IMR-90 (cell line): Measurements from ENCODE around the gene CPSF4. TPM values are rescaled to one million over a fixed set of nuclear protein-coding genes. Genes with fewer than 3 reads are reported as not detected.

Experiments
- ATAC-seq: fragments of 200-7000 bp; cut with Tn5 transposase; 2 replicates; pipeline ENCODE4 v1.9.1; 2020; ENCODE audit warnings: low read depth, mild to moderate bottlenecking, moderate library complexity
- BruUV-seq: library from RNA; stranded (reverse); fragments of 400-500 nt; replicated peaks from 2 replicates; lab custom pipeline; 2021; lab: Mats Ljungman, UMichigan
- CTCF ChIA-PET: fragments of 300-600 bp; formaldehyde crosslinking; extraction: SDS; loops from one replicate; lab custom pipeline; 2021; ENCODE audit warnings: antibody characterized with exemption; lab: Yijun Ruan, JAX
- POLR2A ChIA-PET: fragments of 300-600 bp; sonication (Branson Sonifier 250); formaldehyde crosslinking; loops from one replicate; lab custom pipeline; 2022; ENCODE audit warnings: antibody characterized with exemption; ENCODE audit not compliant: unreplicated experiment; lab: Charles Lee
- DNase-seq: peaks from one replicate; pipeline ENCODE4 v3.0.0; 2013
- H2AFZ ChIP-seq: replicated peaks from 2 replicates; pipeline ENCODE3; 2013; ENCODE audit warnings: low read length, mild to moderate bottlenecking; ENCODE audit not compliant: poor library complexity
- H2AK5ac ChIP-seq: 2 replicates; pipeline ENCODE4 v1.6.1; 2013; ENCODE audit warnings: low read depth, low read length, inconsistent platforms
- H2AK9ac ChIP-seq: replicated peaks from 2 replicates; pipeline ENCODE3; 2013; ENCODE audit warnings: mild to moderate bottlenecking, low read depth, low read length, moderate library complexity; ENCODE audit not compliant: poor library complexity
- H2BK120ac ChIP-seq: 2 replicates; pipeline ENCODE4 v1.6.1; 2013; ENCODE audit warnings: low read depth, low read length, inconsistent platforms
- H2BK15ac ChIP-seq: 3 replicates; pipeline ENCODE4 v1.6.1; 2013; ENCODE audit warnings: low read depth, low read length, inconsistent platforms
- H2BK20ac ChIP-seq: 2 replicates; pipeline ENCODE4 v1.6.1; 2013; ENCODE audit warnings: low read depth, mild to moderate bottlenecking, inconsistent platforms, low read length, moderate library complexity
- H2BK5ac ChIP-seq: 2 replicates; pipeline ENCODE4 v1.6.1; 2013; ENCODE audit warnings: mild to moderate bottlenecking, low read depth, low read length, inconsistent platforms; ENCODE audit not compliant: poor library complexity, severe bottlenecking
- H3K14ac ChIP-seq: replicated peaks from 2 replicates; pipeline ENCODE4 v1.6.1; 2013; ENCODE audit warnings: low read depth, low read length, inconsistent platforms
- H3K18ac ChIP-seq: 2 replicates; pipeline ENCODE4 v1.6.1; 2013; ENCODE audit warnings: low read depth, low read length, control low read depth
- H3K23ac ChIP-seq: 2 replicates; pipeline ENCODE4 v1.6.1; 2013; ENCODE audit warnings: low read depth, low read length, inconsistent platforms
- H3K27ac ChIP-seq: 2 replicates; pipeline ENCODE4 v1.5.1; 2013; ENCODE audit warnings: mild to moderate bottlenecking, control low read depth, low read length; ENCODE audit not compliant: insufficient read depth
- H3K27me3 ChIP-seq: 2 replicates; pipeline ENCODE4 v1.6.1; 2013; ENCODE audit warnings: low read length; ENCODE audit not compliant: control insufficient read depth, insufficient read depth
- H3K36me3 ChIP-seq: 2 replicates; pipeline ENCODE4 v1.6.1; 2013; ENCODE audit warnings: low read length, mixed read lengths; ENCODE audit not compliant: control insufficient read depth, insufficient read depth
- H3K4ac ChIP-seq: 2 replicates; pipeline ENCODE4 v1.6.1; 2013; ENCODE audit warnings: low read depth, low read length, inconsistent platforms
- H3K4me1 ChIP-seq: 2 replicates; pipeline ENCODE4 v1.6.1; 2013; ENCODE audit warnings: low read length, mixed read lengths; ENCODE audit not compliant: control insufficient read depth, insufficient read depth
- H3K4me2 ChIP-seq: 2 replicates; pipeline ENCODE4 v1.6.1; 2013; ENCODE audit warnings: low read depth, mild to moderate bottlenecking, control low read depth, low read length, moderate library complexity
- H3K4me3 ChIP-seq: 2 replicates; pipeline ENCODE4 v1.5.1; 2013; ENCODE audit warnings: low read depth, mild to moderate bottlenecking, control low read depth, low read length, moderate library complexity; ENCODE audit not compliant: insufficient read depth
- H3K56ac ChIP-seq: 2 replicates; pipeline ENCODE4 v1.6.1; 2013; ENCODE audit warnings: low read length, inconsistent platforms; ENCODE audit not compliant: insufficient read depth; ENCODE audit errors: extremely low read depth
- H3K79me1 ChIP-seq, 2 experiments: 2 replicates each; pipeline ENCODE4 v1.6.1; 2013; ENCODE audit warnings: low read length in 2 of 2, inconsistent platforms in 1 of 2, low read depth in 1 of 2
- H3K9ac ChIP-seq: 2 replicates; pipeline ENCODE4 v1.6.1; 2013; ENCODE audit warnings: low read depth, low read length, control low read depth
- H3K9me1 ChIP-seq: 2 replicates; pipeline ENCODE4 v1.6.1; 2013; ENCODE audit warnings: low read length, inconsistent platforms; ENCODE audit not compliant: insufficient read depth
- H3K9me3 ChIP-seq: 2 replicates; pipeline ENCODE4 v1.6.1; 2013; ENCODE audit warnings: low read length; ENCODE audit not compliant: control insufficient read depth, insufficient read depth
- H4K20me1 ChIP-seq: 2 replicates; pipeline ENCODE4 v1.6.1; 2013; ENCODE audit warnings: low read length, inconsistent platforms; ENCODE audit not compliant: insufficient read depth
- H4K5ac ChIP-seq: 2 replicates; pipeline ENCODE4 v1.6.1; 2013; ENCODE audit warnings: mild to moderate bottlenecking, low read depth, low read length, control low read depth
- H4K8ac ChIP-seq, 2 experiments: 2 replicates each; pipeline ENCODE4 v1.6.1; 2013; ENCODE audit warnings: low read depth in 2 of 2, low read length in 2 of 2, control low read depth in 1 of 2, inconsistent platforms in 1 of 2
- H4K91ac ChIP-seq: 2 replicates; pipeline ENCODE4 v1.6.1; 2013; ENCODE audit warnings: low read depth, low read length, inconsistent platforms; ENCODE audit not compliant: insufficient read depth
- BHLHE40 ChIP-seq: fragments of 150-350 bp; IDR thresholded peaks from 2 replicates; pipeline ENCODE4 v1.6.1; 2016; ENCODE audit warnings: mild to moderate bottlenecking, low read depth, low read length
- CEBPB ChIP-seq: IDR thresholded peaks from 2 replicates; pipeline ENCODE4 v1.6.1; 2012; ENCODE audit warnings: low read depth, low read length, improper control_type of control experiment
- CHD1 ChIP-seq: IDR thresholded peaks from 2 replicates; pipeline ENCODE4 v1.6.1; 2012; ENCODE audit warnings: low read depth, low read length, improper control_type of control experiment
- CTCF ChIP-seq: conservative IDR thresholded peaks from 2 replicates; pipeline ENCODE4 v1.5.1; 2012; ENCODE audit warnings: mild to moderate bottlenecking, low read depth, low read length, improper control_type of control experiment
- ELK1 ChIP-seq: fragments of 150-350 bp; IDR thresholded peaks from 2 replicates; pipeline ENCODE4 v1.6.1; 2016; ENCODE audit warnings: low read depth, mild to moderate bottlenecking, low read length, moderate library complexity, borderline replicate concordance
- FOS ChIP-seq: fragments of 150-350 bp; IDR thresholded peaks from 2 replicates; pipeline ENCODE4 v1.6.1; 2016; ENCODE audit warnings: low read depth, low read length
- MAFK ChIP-seq: IDR thresholded peaks from 2 replicates; pipeline ENCODE4 v1.6.1; 2012; ENCODE audit warnings: low read depth, low read length, improper control_type of control experiment
- MAZ ChIP-seq: IDR thresholded peaks from 2 replicates; pipeline ENCODE4 v1.6.1; 2012; ENCODE audit warnings: low read depth, mild to moderate bottlenecking, low read length, improper control_type of control experiment, moderate library complexity, borderline replicate concordance
- MXI1 ChIP-seq: IDR thresholded peaks from 2 replicates; pipeline ENCODE4 v1.6.1; 2012; ENCODE audit warnings: low read depth, mild to moderate bottlenecking, low read length, moderate library complexity, borderline replicate concordance
- NFE2L2 ChIP-seq: fragments of 150-350 bp; IDR thresholded peaks from 2 replicates; pipeline ENCODE4 v1.6.1; 2016; ENCODE audit warnings: low read depth, mild to moderate bottlenecking, low read length
- POLR2A ChIP-seq: IDR thresholded peaks from 2 replicates; pipeline ENCODE4 v1.6.1; 2012; ENCODE audit warnings: mild to moderate bottlenecking, low read depth, low read length
- RAD21 ChIP-seq: IDR thresholded peaks from 2 replicates; pipeline ENCODE4 v1.6.1; 2012; ENCODE audit warnings: low read length, improper control_type of control experiment
- RCOR1 ChIP-seq: IDR thresholded peaks from 2 replicates; pipeline ENCODE4 v1.6.1; 2012; ENCODE audit warnings: mild to moderate bottlenecking, low read length, improper control_type of control experiment; ENCODE audit not compliant: insufficient replicate concordance
- RFX5 ChIP-seq: IDR thresholded peaks from 2 replicates; pipeline ENCODE4 v1.8.0; 2012; ENCODE audit warnings: low read depth, mild to moderate bottlenecking, low read length, moderate library complexity
- SMC3 ChIP-seq: fragments of 150-350 bp; IDR thresholded peaks from 2 replicates; pipeline ENCODE4 v1.6.1; 2016; ENCODE audit warnings: low read depth, mild to moderate bottlenecking, antibody characterized with exemption, low read length, moderate library complexity
- USF2 ChIP-seq: fragments of 150-350 bp; IDR thresholded peaks from 2 replicates; pipeline ENCODE4 v1.6.1; 2017; ENCODE audit warnings: mild to moderate bottlenecking, antibody characterized with exemption, low read length, low read depth
- WGBS, 2 experiments: methylation state at CpG; one replicate each; pipeline versions ENCODE4 v1.1.5 to v1.1.7; 2013; ENCODE audit warnings: missing lambda C conversion rate in 2 of 2; ENCODE audit not compliant: insufficient read length in 1 of 2; ENCODE audit errors: extremely low coverage in 2 of 2; 5-methylcytosine and 5-hydroxymethylcytosine counted together
- dilution Hi-C: fragments of 300-500 bp; cut with HindIII; formaldehyde crosslinking; loops from one replicate; pipeline ENCODE4 v1.14.3; 2018; ENCODE audit warnings: low sequenced_read_pairs; ENCODE audit not compliant: unreplicated experiment
- in situ Hi-C: fragments of 300-500 bp; cut with MboI; formaldehyde crosslinking; loops from 3 replicates; pipeline ENCODE4 v1.14.3; 2019; ENCODE audit warnings: low sequenced_read_pairs, inconsistent platforms, mixed read lengths
- intact Hi-C: fragments of 100-400 bp; cut with micrococcal nuclease; formaldehyde crosslinking; loops from 2 replicates; pipeline ENCODE4 v1.10.0; 2022
- polyA plus RNA-seq, 3 experiments: library from polyadenylated mRNA; depleted of rRNA; stranded (reverse); fragments of >200 nt; gene quantifications; 2 replicates each; pipeline ENCODE4 v1.2.3, GENCODE V29; 2012; ENCODE audit warnings: low replicate concordance in 1 of 3
- total RNA-seq: library from RNA; depleted of rRNA; stranded (reverse); fragments of >200 nt; gene quantifications from 2 replicates; pipeline ENCODE4 v1.2.3, GENCODE V29; 2012

CPSF4 gene
- total and polyA plus RNA-seq, 2 of the 4 experiments (the other 2 are of a cell fraction), result 23.8 to 44.9 TPM

GRCh38 chr7:99500637-99501009 lies 61.9 kb downstream of the CPSF4 start:
- CTCF ChIA-PET, result interaction anchor here (0.6 to 0.7 kb wide), 2 partner anchors 23 to 578 kb away, joined by 3 read pairs; no protein-coding TSS in a partner anchor
- H3K56ac ChIP-seq, result 0 out of 2 replicates have a peak overlapping the region, but pooled peaks have one; percentile 38
- peaks cover 11% of the 10 kb centered on the region; the same call in 1 of the 2 replicates for H4K20me1 ChIP-seq
- WGBS, 2 experiments, result no CpG with 5 or more reads among the region's 16 CpGs
- peak overlapping the region; percentile 97 for H2AFZ ChIP-seq
- ATAC-seq (no peak), DNase-seq (no peak)
- H3K14ac ChIP-seq, result peak overlapping the region; percentile 70
- H2AK5ac ChIP-seq, result peak overlapping the region; percentile 42
- no peaks in the 10 kb centered on the region for H3K27me3 ChIP-seq
- H3K27ac ChIP-seq, result no peak overlapping the region
- H3K4me3 ChIP-seq, result peak overlapping the region; percentile 57
- intact Hi-C loops (loop anchor here (1.0 kb wide), 1 partner anchor 28 kb away; the partner anchor contains the start of gene ZNF789), dilution Hi-C loops (no loop called here), in situ Hi-C loops (no loop called here)
- peak overlapping the region; percentile 64; the same call in 1 of the 2 replicates for H3K23ac ChIP-seq
- peaks cover 10 to 40% of the 10 kb centered on the region in 2 experiments for H3K79me1 ChIP-seq
- H2BK120ac ChIP-seq, result no peak overlapping the region
- H3K9me1 ChIP-seq, result 0 out of 2 replicates have a peak, but pooled peaks cover 4% of the 10 kb centered on the region
- H3K4me1 ChIP-seq, result peaks cover 3% of the 10 kb centered on the region
- peak overlapping the region; percentile 95 for H2AK9ac ChIP-seq
- H3K4ac ChIP-seq, result peak overlapping the region; percentile 19
- no peak overlapping the region for H4K91ac ChIP-seq
- POLR2A ChIA-PET, result no interaction called here
- no peak overlapping the region for H3K18ac ChIP-seq
- no peaks in the 10 kb centered on the region for H3K9me3 ChIP-seq
- peak overlapping the region; percentile 39 for H4K5ac ChIP-seq
- no peak for TF ChIP-seq CEBPB
- TF ChIP-seq RCOR1, result no peak
- TF ChIP-seq RAD21, result no peak
- no peak for TF ChIP-seq SMC3
- no peak for TF ChIP-seq BHLHE40
- TF ChIP-seq RFX5, result no peak
- no peak for TF ChIP-seq MAZ
- TF ChIP-seq NFE2L2, result no peak
- TF ChIP-seq USF2, result no peak
- no peak for TF ChIP-seq POLR2A
- no peak for TF ChIP-seq ELK1
- TF ChIP-seq CHD1, result no peak
- no peak for TF ChIP-seq MXI1
- TF ChIP-seq FOS, result no peak
- TF ChIP-seq MAFK, result no peak
- TF ChIP-seq CTCF, result no peak
- no peak overlapping the region for H2BK15ac ChIP-seq
- H3K9ac ChIP-seq, result peak overlapping the region; percentile 68
- H3K4me2 ChIP-seq, result peak overlapping the region; percentile 29
- H2BK5ac ChIP-seq, result peak overlapping the region; percentile 34
- no peak overlapping the region for H2BK20ac ChIP-seq
- H3K36me3 ChIP-seq, result peaks cover 10% of the 10 kb centered on the region
- H4K8ac ChIP-seq, result peak overlapping the region; percentile 13 to 91; a peak in 2 of 4 replicates
- no TSS peak for BruUV-seq
